ENCODE results near the gene NRGN. TPM values are rescaled to one million over a fixed set of nuclear protein-coding genes. Genes with fewer than 3 reads are reported as not detected.

NRGN gene
- total RNA-seq, 1 experiment from 2014 or later: 7.8 TPM

GRCh38 chr11:124724979-124725718, 14.6 kb upstream of the NRGN start:
- POLR2A ChIA-PET: interaction anchor here (0.5 to 0.6 kb wide), 2 partner anchors 23 to 65 kb away, joined by 5 to 20 read pairs; no protein-coding TSS in a partner anchor
- peaks cover 6% of the 10 kb centered on the region for H3K27me3 Mint-ChIP-seq (ENCODE audit: insufficient read depth, unreplicated experiment)
- Histone ChIP-seq H3K4me1 (peaks cover 15% of the 10 kb centered on the region), H3K9me3 (no peaks in the 10 kb centered on the region), H3K36me3 (ENCODE audit: control insufficient read depth, insufficient read depth, low read length) (no peaks in the 10 kb centered on the region), H3K4me3 (ENCODE audit: low read depth, low read length) (no peak overlapping the region), H3K27me3 (replicated peaks; ENCODE audit: control insufficient read depth, insufficient read depth, low read length) (no peaks in the 10 kb centered on the region)
- no peaks in the 10 kb centered on the region for H3K9me3 Mint-ChIP-seq (ENCODE audit: unreplicated experiment)
- no TSS peak for BruUV-seq (replicated peaks)
- H3K4me3 Mint-ChIP-seq (ENCODE audit: unreplicated experiment): peak overlapping the region; percentile 63
- TF ChIP-seq, protein P1, sequence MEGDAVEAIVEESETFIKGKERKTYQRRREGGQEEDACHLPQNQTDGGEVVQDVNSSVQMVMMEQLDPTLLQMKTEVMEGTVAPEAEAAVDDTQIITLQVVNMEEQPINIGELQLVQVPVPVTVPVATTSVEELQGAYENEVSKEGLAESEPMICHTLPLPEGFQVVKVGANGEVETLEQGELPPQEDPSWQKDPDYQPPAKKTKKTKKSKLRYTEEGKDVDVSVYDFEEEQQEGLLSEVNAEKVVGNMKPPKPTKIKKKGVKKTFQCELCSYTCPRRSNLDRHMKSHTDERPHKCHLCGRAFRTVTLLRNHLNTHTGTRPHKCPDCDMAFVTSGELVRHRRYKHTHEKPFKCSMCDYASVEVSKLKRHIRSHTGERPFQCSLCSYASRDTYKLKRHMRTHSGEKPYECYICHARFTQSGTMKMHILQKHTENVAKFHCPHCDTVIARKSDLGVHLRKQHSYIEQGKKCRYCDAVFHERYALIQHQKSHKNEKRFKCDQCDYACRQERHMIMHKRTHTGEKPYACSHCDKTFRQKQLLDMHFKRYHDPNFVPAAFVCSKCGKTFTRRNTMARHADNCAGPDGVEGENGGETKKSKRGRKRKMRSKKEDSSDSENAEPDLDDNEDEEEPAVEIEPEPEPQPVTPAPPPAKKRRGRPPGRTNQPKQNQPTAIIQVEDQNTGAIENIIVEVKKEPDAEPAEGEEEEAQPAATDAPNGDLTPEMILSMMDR (IDR thresholded peaks at IDR 0.05; ENCODE audit: insufficient read depth in 1 of 2, low read depth in 1 of 2, low read length in 1 of 2, severe bottlenecking in 1 of 2, unreplicated experiment in 1 of 2): no peak
- peaks cover 17% of the 10 kb centered on the region for H3K4me1 Mint-ChIP-seq (ENCODE audit: low read depth, unreplicated experiment)
- intact Hi-C loops (cut with micrococcal nuclease; ENCODE audit: unreplicated experiment): loop anchor here (1.0 kb wide), 4 partner anchors 14 to 81 kb away; partner anchors contain the start of gene NRGN
- no peaks in the 10 kb centered on the region for H3K36me3 Mint-ChIP-seq (ENCODE audit: insufficient read depth, unreplicated experiment)
- DNase-seq: peak; percentile 67 to 76
- peak overlapping the region; percentile 7 for H3K27ac Mint-ChIP-seq (ENCODE audit: unreplicated experiment)
- CTCF ChIA-PET: interaction anchor here (0.7 to 1.6 kb wide), 9 partner anchors 9 to 151 kb away, joined by 3 to 12 read pairs (median 3); partner anchors contain the start of gene NRGN

GRCh38 chr11:124725719-124726105, 14.0 kb upstream of the NRGN start:
- H3K36me3 Mint-ChIP-seq (ENCODE audit: insufficient read depth, unreplicated experiment): no peaks in the 10 kb centered on the region
- no peaks in the 10 kb centered on the region for H3K27me3 ChIP-seq (replicated peaks; ENCODE audit: control insufficient read depth, insufficient read depth, low read length)
- ChIA-PET POLR2A (interaction anchor here (0.6 kb wide), 1 partner anchor 24 kb away, joined by 20 read pairs; no protein-coding TSS in a partner anchor), CTCF (interaction anchor here (1.1 to 1.6 kb wide), 4 partner anchors 8 to 57 kb away, joined by 3 to 12 read pairs (median 6); partner anchors contain the start of gene NRGN)
- H3K27me3 Mint-ChIP-seq (ENCODE audit: insufficient read depth, unreplicated experiment): peaks cover 6% of the 10 kb centered on the region
- H3K4me3 ChIP-seq (ENCODE audit: low read depth, low read length): no peak overlapping the region
- BruUV-seq (replicated peaks): no TSS peak
- H3K4me1 ChIP-seq: peaks cover 15% of the 10 kb centered on the region
- no peaks in the 10 kb centered on the region for H3K9me3 ChIP-seq
- peaks cover 17% of the 10 kb centered on the region for H3K4me1 Mint-ChIP-seq (ENCODE audit: low read depth, unreplicated experiment)
- H3K36me3 ChIP-seq (ENCODE audit: control insufficient read depth, insufficient read depth, low read length): no peaks in the 10 kb centered on the region
- H3K27ac Mint-ChIP-seq (ENCODE audit: unreplicated experiment): no peak overlapping the region
- no peak overlapping the region for H3K4me3 Mint-ChIP-seq (ENCODE audit: unreplicated experiment)
- H3K9me3 Mint-ChIP-seq (ENCODE audit: unreplicated experiment): no peaks in the 10 kb centered on the region
- no peak for DNase-seq
- intact Hi-C loops (cut with micrococcal nuclease; ENCODE audit: unreplicated experiment): loop anchor here (1.0 kb wide), 3 partner anchors 14 to 33 kb away; partner anchors contain the start of gene NRGN
- TF ChIP-seq, protein P1 (IDR thresholded peaks at IDR 0.05; ENCODE audit: insufficient read depth in 1 of 2, low read depth in 1 of 2, low read length in 1 of 2, severe bottlenecking in 1 of 2, unreplicated experiment in 1 of 2): no peak

DNA sequence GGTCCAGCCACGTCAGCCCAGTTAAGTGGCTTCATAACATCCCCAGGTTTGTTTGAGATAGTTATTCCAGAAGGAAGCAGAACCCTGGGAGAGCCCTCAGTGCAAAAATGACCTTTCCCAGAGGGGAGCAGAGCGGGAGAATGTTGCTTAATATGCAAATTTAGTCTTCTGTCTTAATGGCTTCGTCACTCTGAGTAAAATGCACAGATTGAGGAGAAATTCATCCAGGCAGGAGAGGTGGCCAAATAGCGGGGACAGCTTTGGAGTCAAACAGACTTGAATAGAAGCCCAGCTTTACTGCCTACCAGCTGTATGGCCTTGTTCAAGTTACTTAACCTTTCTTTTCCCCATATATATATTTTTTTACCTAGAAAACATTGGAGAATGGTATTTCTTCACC, 12.3 kb upstream of the NRGN start:
- H3K9me3 ChIP-seq: no peaks in the 10 kb centered on the region
- Mint-ChIP-seq H3K9me3 (ENCODE audit: unreplicated experiment) (no peaks in the 10 kb centered on the region), H3K27me3 (ENCODE audit: insufficient read depth, unreplicated experiment) (peaks cover 6% of the 10 kb centered on the region), H3K4me1 (ENCODE audit: low read depth, unreplicated experiment) (peaks cover 17% of the 10 kb centered on the region), H3K27ac (ENCODE audit: unreplicated experiment) (no peak overlapping the region), H3K4me3 (ENCODE audit: unreplicated experiment) (no peak overlapping the region), H3K36me3 (ENCODE audit: insufficient read depth, unreplicated experiment) (no peaks in the 10 kb centered on the region)
- no peak overlapping the region for H3K4me3 ChIP-seq (ENCODE audit: low read depth, low read length)
- H3K27me3 ChIP-seq (replicated peaks; ENCODE audit: control insufficient read depth, insufficient read depth, low read length): no peaks in the 10 kb centered on the region
- DNase-seq: no peak
- H3K36me3 ChIP-seq (ENCODE audit: control insufficient read depth, insufficient read depth, low read length): no peaks in the 10 kb centered on the region
- peaks cover 15% of the 10 kb centered on the region for H3K4me1 ChIP-seq
- intact Hi-C loops (cut with micrococcal nuclease; ENCODE audit: unreplicated experiment): no loop called here
- POLR2A ChIA-PET: interaction anchor here (0.5 kb wide), 1 partner anchor 344 kb away, joined by 3 read pairs; no protein-coding TSS in a partner anchor
- BruUV-seq (replicated peaks): no TSS peak
- TF ChIP-seq, protein P1 (IDR thresholded peaks at IDR 0.05; ENCODE audit: insufficient read depth in 1 of 2, low read depth in 1 of 2, low read length in 1 of 2, severe bottlenecking in 1 of 2, unreplicated experiment in 1 of 2): no peak
- CTCF ChIA-PET: no interaction called here

Measured in Caco-2 (cell line).